ENCODE data around the gene KCNQ1. TPM values are rescaled to one million over a fixed set of nuclear protein-coding genes. Genes with fewer than 3 reads are reported as not detected.

The KCNQ1 gene
- total RNA-seq, 1 experiment from 2014 or later, result 2.5 TPM

GRCh38 chr11:2612884-2613571, 168.2 kb downstream of the KCNQ1 start (continued):
- TF ChIP-seq, protein P1, sequence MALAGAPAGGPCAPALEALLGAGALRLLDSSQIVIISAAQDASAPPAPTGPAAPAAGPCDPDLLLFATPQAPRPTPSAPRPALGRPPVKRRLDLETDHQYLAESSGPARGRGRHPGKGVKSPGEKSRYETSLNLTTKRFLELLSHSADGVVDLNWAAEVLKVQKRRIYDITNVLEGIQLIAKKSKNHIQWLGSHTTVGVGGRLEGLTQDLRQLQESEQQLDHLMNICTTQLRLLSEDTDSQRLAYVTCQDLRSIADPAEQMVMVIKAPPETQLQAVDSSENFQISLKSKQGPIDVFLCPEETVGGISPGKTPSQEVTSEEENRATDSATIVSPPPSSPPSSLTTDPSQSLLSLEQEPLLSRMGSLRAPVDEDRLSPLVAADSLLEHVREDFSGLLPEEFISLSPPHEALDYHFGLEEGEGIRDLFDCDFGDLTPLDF (CRISPR knock-in tag; IDR thresholded peaks at IDR 0.05), result no peak
- TF ChIP-seq USF1 (CRISPR knock-in tag; IDR thresholded peaks at IDR 0.05) (no peak), ZNF121 (CRISPR knock-in tag; IDR thresholded peaks at IDR 0.05) (no peak), ZNF281 (CRISPR knock-in tag; IDR thresholded peaks at IDR 0.05) (no peak), TEAD1 (CRISPR knock-in tag; IDR thresholded peaks at IDR 0.05) (no peak)

DNA sequence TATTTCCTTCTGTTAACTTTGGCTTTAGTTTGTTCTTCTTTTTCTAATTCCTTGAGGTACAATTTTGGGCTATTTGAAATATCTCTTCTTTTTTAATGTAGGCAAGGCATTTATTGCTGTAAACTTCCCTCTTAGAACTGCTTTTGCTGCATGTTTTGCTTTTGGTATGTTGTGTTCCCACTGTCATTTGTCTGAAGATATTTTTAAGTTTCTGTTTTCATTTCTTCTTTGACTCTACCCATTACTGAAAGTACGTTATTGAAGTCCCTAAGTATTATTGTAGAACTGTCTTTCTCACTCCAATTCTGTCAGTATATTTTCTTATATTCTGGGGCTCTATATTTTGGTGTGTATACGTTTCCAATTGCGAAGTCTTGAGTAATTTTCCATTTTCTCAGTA, 177.1 kb downstream of the KCNQ1 start:
- no peak overlapping the region for H3K27ac Mint-ChIP-seq
- ChIA-PET POLR2A (no interaction called here), CTCF (no interaction called here)
- TF ChIP-seq CREB1 (CRISPR knock-in tag; IDR thresholded peaks at IDR 0.05), result no peak
- no peak for TF ChIP-seq ZNF232 (CRISPR knock-in tag; IDR thresholded peaks at IDR 0.05)
- peaks cover 52% of the 10 kb centered on the region for H3K9me3 Mint-ChIP-seq
- no peaks in the 10 kb centered on the region for H3K4me1 Mint-ChIP-seq
- ATAC-seq (no peak), DNase-seq (ENCODE audit: low spot score) (no peak)
- no peak overlapping the region for H3K4me3 Mint-ChIP-seq
- H3K27me3 Mint-ChIP-seq (ENCODE audit: low read depth), result peaks cover 100% of the 10 kb centered on the region; the same call in 1 of the 2 replicates
- peaks cover 24% of the 10 kb centered on the region for H3K36me3 Mint-ChIP-seq

DNA sequence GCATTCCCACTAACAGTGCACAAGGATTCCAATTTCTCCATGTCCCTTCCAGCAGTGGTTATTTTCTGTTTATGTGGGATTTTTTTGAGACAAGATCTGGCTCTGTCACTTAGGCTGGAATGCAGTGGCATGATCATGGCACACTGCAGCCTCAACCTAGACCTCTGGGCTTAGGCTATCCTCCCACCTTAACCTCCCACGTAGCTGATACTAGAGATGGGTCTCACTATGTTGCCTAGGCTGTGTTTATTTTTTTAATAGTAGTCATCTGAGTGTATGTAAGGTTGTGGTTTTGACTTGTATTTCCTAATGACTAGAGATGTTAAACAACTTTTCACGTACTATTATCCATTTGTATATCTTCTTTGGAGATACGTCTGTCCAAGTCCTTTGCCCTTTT, 180.4 kb downstream of the KCNQ1 start:
- no peak for TF ChIP-seq ZNF263 (CRISPR knock-in tag; IDR thresholded peaks at IDR 0.05; ENCODE audit: low read depth)
- no peak for TF ChIP-seq MAX (CRISPR knock-in tag; IDR thresholded peaks at IDR 0.05)
- TF ChIP-seq, protein P2, sequence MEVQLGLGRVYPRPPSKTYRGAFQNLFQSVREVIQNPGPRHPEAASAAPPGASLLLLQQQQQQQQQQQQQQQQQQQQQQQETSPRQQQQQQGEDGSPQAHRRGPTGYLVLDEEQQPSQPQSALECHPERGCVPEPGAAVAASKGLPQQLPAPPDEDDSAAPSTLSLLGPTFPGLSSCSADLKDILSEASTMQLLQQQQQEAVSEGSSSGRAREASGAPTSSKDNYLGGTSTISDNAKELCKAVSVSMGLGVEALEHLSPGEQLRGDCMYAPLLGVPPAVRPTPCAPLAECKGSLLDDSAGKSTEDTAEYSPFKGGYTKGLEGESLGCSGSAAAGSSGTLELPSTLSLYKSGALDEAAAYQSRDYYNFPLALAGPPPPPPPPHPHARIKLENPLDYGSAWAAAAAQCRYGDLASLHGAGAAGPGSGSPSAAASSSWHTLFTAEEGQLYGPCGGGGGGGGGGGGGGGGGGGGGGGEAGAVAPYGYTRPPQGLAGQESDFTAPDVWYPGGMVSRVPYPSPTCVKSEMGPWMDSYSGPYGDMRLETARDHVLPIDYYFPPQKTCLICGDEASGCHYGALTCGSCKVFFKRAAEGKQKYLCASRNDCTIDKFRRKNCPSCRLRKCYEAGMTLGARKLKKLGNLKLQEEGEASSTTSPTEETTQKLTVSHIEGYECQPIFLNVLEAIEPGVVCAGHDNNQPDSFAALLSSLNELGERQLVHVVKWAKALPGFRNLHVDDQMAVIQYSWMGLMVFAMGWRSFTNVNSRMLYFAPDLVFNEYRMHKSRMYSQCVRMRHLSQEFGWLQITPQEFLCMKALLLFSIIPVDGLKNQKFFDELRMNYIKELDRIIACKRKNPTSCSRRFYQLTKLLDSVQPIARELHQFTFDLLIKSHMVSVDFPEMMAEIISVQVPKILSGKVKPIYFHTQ (CRISPR knock-in tag; IDR thresholded peaks at IDR 0.05), result no peak
- TF ChIP-seq FOXP4 (CRISPR knock-in tag; IDR thresholded peaks at IDR 0.05), result no peak
- no peak for TF ChIP-seq RORB (CRISPR knock-in tag; IDR thresholded peaks at IDR 0.05)
- TF ChIP-seq ZBTB21 (CRISPR knock-in tag; IDR thresholded peaks at IDR 0.05; ENCODE audit: borderline replicate concordance), result no peak
- no peak for TF ChIP-seq FOXJ3 (CRISPR knock-in tag; IDR thresholded peaks at IDR 0.05; ENCODE audit: borderline replicate concordance)
- TF ChIP-seq TEAD4 (CRISPR knock-in tag; IDR thresholded peaks at IDR 0.05), result no peak
- TF ChIP-seq CREM (CRISPR knock-in tag; IDR thresholded peaks at IDR 0.05), result no peak
- TF ChIP-seq JUN (CRISPR knock-in tag; IDR thresholded peaks at IDR 0.05), result no peak
- TF ChIP-seq KAT7 (CRISPR knock-in tag; IDR thresholded peaks at IDR 0.05; ENCODE audit: borderline replicate concordance), result no peak
- no peak for TF ChIP-seq CDX4 (CRISPR knock-in tag; IDR thresholded peaks at IDR 0.05; ENCODE audit: borderline replicate concordance)
- no peak for TF ChIP-seq ZNF416 (CRISPR knock-in tag; IDR thresholded peaks at IDR 0.05)
- Mint-ChIP-seq H3K36me3 (peaks cover 46% of the 10 kb centered on the region), H3K27me3 (ENCODE audit: low read depth) (peaks cover 100% of the 10 kb centered on the region; the same call in 1 of the 2 replicates), H3K4me3 (no peak overlapping the region), H3K9me3 (peaks cover 65% of the 10 kb centered on the region), H3K27ac (no peak overlapping the region), H3K4me1 (no peaks in the 10 kb centered on the region)
- ChIA-PET CTCF (no interaction called here), POLR2A (no interaction called here)
- DNase-seq (ENCODE audit: low spot score) (no peak), ATAC-seq (no peak)

Measured in WTC11 (cell line).